Right lung (tissue), 5 donors: Measurements from ENCODE around the gene ZDHHC8. TPM values are rescaled to one million over a fixed set of nuclear protein-coding genes. Genes with fewer than 3 reads are reported as not detected.

ENCODE experiments used
- DNase-seq, 2 donors: peaks; one replicate each; pipeline ENCODE4 v3.0.0-alpha.2; 2013
- polyA plus RNA-seq, 5 donors: library from polyadenylated mRNA; unstranded; fragments of 120-200 nt; gene quantifications; one replicate each; pipeline versions ENCODE4 v1.2.1 to v1.2.3, GENCODE V29; 2013; ENCODE audit warnings: inconsistent platforms in 1 of 5, low replicate concordance in 1 of 5; ENCODE audit not compliant: insufficient read length in 5 of 5, insufficient read depth in 1 of 5

Gene ZDHHC8
- polyA plus RNA-seq, 5 donors: 27.5 to 61.1 (median 46.6) TPM

- DNase-seq: no peak
Measured at GRCh38 chr22:20140521-20140964, 8.9 kb downstream of the ZDHHC8 start.

GRCh38 chr22:20141186-20142077, 9.8 kb downstream of the ZDHHC8 start:
- no peak for DNase-seq

- no peak for DNase-seq
Measured at GRCh38 chr22:20142711-20143621, 11.4 kb downstream of the ZDHHC8 start.

- no peak for DNase-seq
Measured at GRCh38 chr22:20143883-20144665, 12.5 kb downstream of the ZDHHC8 start.

GRCh38 chr22:20145206-20145831, 13.7 kb downstream of the ZDHHC8 start:
- DNase-seq: no peak

GRCh38 chr22:20145832-20146223, 14.2 kb downstream of the ZDHHC8 start:
- no peak for DNase-seq

- DNase-seq: no peak
Measured at GRCh38 chr22:20146777-20147176, 15.2 kb downstream of the ZDHHC8 start.

GRCh38 chr22:20147237-20147988, 15.8 kb downstream of the ZDHHC8 start:
- no peak for DNase-seq

GRCh38 chr22:20148414-20148813, 16.8 kb downstream of the ZDHHC8 start:
- no peak for DNase-seq

- DNase-seq: no peak
Measured at GRCh38 chr22:20149257-20150250, 17.9 kb downstream of the ZDHHC8 start.

GRCh38 chr22:20150381-20151275, 19.0 kb downstream of the ZDHHC8 start, which contains the start of gene CCDC188:
CCDC188 (minus strand) TSS chr22:20151055; CDS start chr22:20150986, 69 bp downstream.
- no peak for DNase-seq

- DNase-seq: no peak
Measured at GRCh38 chr22:20151276-20151588, 19.6 kb downstream of the ZDHHC8 start.

- no peak for DNase-seq
Measured at GRCh38 chr22:20152464-20152890, 20.9 kb downstream of the ZDHHC8 start.

- no peak for DNase-seq
Measured at GRCh38 chr22:20153945-20154344, 22.3 kb downstream of the ZDHHC8 start.

GRCh38 chr22:20154602-20155187, 23.1 kb downstream of the ZDHHC8 start:
- DNase-seq: no peak

- DNase-seq: no peak
Measured at GRCh38 chr22:20155330-20156041, 23.9 kb downstream of the ZDHHC8 start.

- DNase-seq: no peak
Measured at GRCh38 chr22:20156042-20156389, 24.4 kb downstream of the ZDHHC8 start.
